Measurements from ENCODE around the gene MAG.
"Not testable (repeated sequence)": the region's sequence is repeated elsewhere in the genome, so short reads cannot be mapped to it uniquely, and the experiment has no call there.

Gene MAG

GRCh38 chr19:35354898-35355297 lies 62.9 kb downstream of the MAG start:
- DNase-seq (ENCODE audit: low read depth) = no peak
- no peak overlapping the region for H3K4me3 ChIP-seq (ENCODE audit: low read length)
- no peak for TF ChIP-seq CTCF (IDR thresholded peaks at IDR 0.05; ENCODE audit: insufficient read depth, low read depth, low read length, missing control alignments)

GRCh38 chr19:35355791-35356460 lies 64.0 kb downstream of the MAG start:
- no peak overlapping the region for H3K4me3 ChIP-seq (ENCODE audit: low read length)

GRCh38 chr19:35357867-35358573 lies 66.1 kb downstream of the MAG start, which contains the start of gene FFAR3:
Gene FFAR3, plus strand, starts transcription at chr19:35358460. Its CDS starts 431 bp downstream, at chr19:35358891.
- DNase-seq (ENCODE audit: low read depth) = no peak
- no peak within 1 kb of the TSS for H3K4me3 ChIP-seq (ENCODE audit: low read length)
- no peak for TF ChIP-seq CTCF (IDR thresholded peaks at IDR 0.05; ENCODE audit: insufficient read depth, low read depth, low read length, missing control alignments)

More at GRCh38 chr19:35355791-35356460, 64.0 kb downstream of the MAG start:
- TF ChIP-seq CTCF (IDR thresholded peaks at IDR 0.05; ENCODE audit: insufficient read depth, low read depth, low read length, missing control alignments) = no peak
- no peak for DNase-seq (ENCODE audit: low read depth)

GRCh38 chr19:35358834-35359233 lies 66.9 kb downstream of the MAG start:
- H3K4me3 ChIP-seq (ENCODE audit: low read length); DNase-seq (ENCODE audit: low read depth): not testable (repeated sequence)

GRCh38 chr19:35359395-35359794 lies 67.4 kb downstream of the MAG start:
- DNase-seq (ENCODE audit: low read depth); H3K4me3 ChIP-seq (ENCODE audit: low read length): not testable (repeated sequence)

GRCh38 chr19:35360081-35360480 lies 68.1 kb downstream of the MAG start:
- not testable (repeated sequence) for DNase-seq (ENCODE audit: low read depth); H3K4me3 ChIP-seq (ENCODE audit: low read length)

GRCh38 chr19:35360880-35361420 lies 69.0 kb downstream of the MAG start:
- no peak for DNase-seq (ENCODE audit: low read depth)
- TF ChIP-seq CTCF (IDR thresholded peaks at IDR 0.05; ENCODE audit: insufficient read depth, low read depth, low read length, missing control alignments) = no peak
- no peak overlapping the region for H3K4me3 ChIP-seq (ENCODE audit: low read length)

- H3K4me3 ChIP-seq (ENCODE audit: low read length) = no peak overlapping the region
- TF ChIP-seq CTCF (IDR thresholded peaks at IDR 0.05; ENCODE audit: insufficient read depth, low read depth, low read length, missing control alignments) = no peak
- no peak for DNase-seq (ENCODE audit: low read depth)
Measured at GRCh38 chr19:35362261-35363000, 70.5 kb downstream of the MAG start.

All from epithelial cell of esophagus (primary cell).